ENCODE data around the gene SYT1. TPM values are rescaled to one million over a fixed set of nuclear protein-coding genes. Genes with fewer than 3 reads are reported as not detected.

SYT1 gene
- total and polyA plus RNA-seq, 2 of the 8 experiments (the other 6 are each of a cell fraction or from before 2014, with no cell fraction given) = 11.0 to 34.6 TPM

DNA sequence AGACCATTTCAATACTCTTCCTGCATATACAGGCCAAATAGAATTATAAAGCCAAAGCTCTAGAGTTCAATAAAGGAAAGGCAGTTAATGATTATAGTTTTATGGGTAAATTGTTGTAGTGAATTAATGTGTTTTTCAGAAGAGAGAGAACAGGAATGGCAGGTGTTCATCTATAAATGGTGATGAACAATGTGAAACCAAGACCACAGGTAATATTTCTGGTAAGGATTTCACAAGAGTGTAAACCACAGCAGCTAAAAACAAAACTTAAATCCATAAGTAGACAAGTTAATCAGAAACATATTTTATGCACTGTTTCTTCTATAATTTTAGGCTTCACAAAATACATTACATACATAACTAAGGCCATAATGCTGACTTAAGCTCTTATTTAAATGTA, 204.4 kb downstream of the SYT1 start (continued):
- no peak for TF ChIP-seq BCL11A (IDR thresholded peaks at IDR 0.05; ENCODE audit: low read depth in 2 of 2, low read length in 2 of 2)
- TF ChIP-seq RFX5 (IDR thresholded peaks at IDR 0.05; ENCODE audit: borderline replicate concordance, low read depth, low read length) = no peak
- no peak for TF ChIP-seq NRF1 (IDR thresholded peaks at IDR 0.05; ENCODE audit: low read depth, low read length)
- no peak for TF ChIP-seq RNF2 (IDR thresholded peaks at IDR 0.05; ENCODE audit: borderline replicate concordance, low read depth, low read length, missing control alignments, poor library complexity, severe bottlenecking)

Measured in H1 (cell line).